Endothelial cell of umbilical vein (primary cell): ENCODE results near the gene FRRS1L. TPM values are rescaled to one million over a fixed set of nuclear protein-coding genes. Genes with fewer than 3 reads are reported as not detected.

Source experiments
- polyA plus RNA-seq, 4 experiments: library from polyadenylated mRNA; depleted of rRNA in 3 of 4; stranded (reverse) in 3 of 4; unstranded in 1 of 4; fragments of >200 nt; gene quantifications; 2 replicates each; pipeline versions ENCODE4 v1.2.1 to v1.2.3, GENCODE V29; 2011 to 2012; ENCODE audit warnings: missing spikeins in 1 of 4
- small RNA-seq: library from RNA; depleted of rRNA; stranded (forward); fragments of <200 nt; gene quantifications from one replicate; pipeline ENCODE3, GENCODE V24; 2012; ENCODE audit warnings: low replicate concordance, low read depth; ENCODE audit not compliant: insufficient read depth, insufficient read length
- total RNA-seq: library from RNA; stranded (reverse); gene quantifications from 2 replicates; pipeline ENCODE4 v1.2.3, GENCODE V29; 2021

FRRS1L gene
- total and polyA plus RNA-seq, 2 donors (not counting 3 experiments of a cell fraction or from before 2014, with no cell fraction given): not detected

Small RNA genes lying within 50 kb of the gene (small RNA-seq; reads per million reads assigned to genes)
- gene RNU6-984P: not detected

Other genes starting within 250 kb of the FRRS1L start
- gene ELP1, start 233.1 kb downstream of the FRRS1L start, total RNA-seq: 21.4 and 21.8 TPM in 2 replicates
- 10.4 and 12.6 TPM in 2 replicates for gene ELP1, start 233.1 kb downstream of the FRRS1L start, polyA plus RNA-seq
- 10.6 and 10.7 TPM in 2 replicates for gene ABITRAM, start 232.8 kb downstream of the FRRS1L start, total RNA-seq
- 8.2 and 8.8 TPM in 2 replicates for gene ABITRAM, start 232.8 kb downstream of the FRRS1L start, polyA plus RNA-seq
- gene CTNNAL1, start 153.8 kb downstream of the FRRS1L start, total RNA-seq: 72.0 and 76.2 TPM in 2 replicates
- gene CTNNAL1, start 153.8 kb downstream of the FRRS1L start, polyA plus RNA-seq: 20.1 and 29.5 TPM in 2 replicates
- 39.4 and 44.2 TPM in 2 replicates for gene TMEM245, start 47.3 kb downstream of the FRRS1L start, total RNA-seq
- 41.7 and 48.0 TPM in 2 replicates for gene TMEM245, start 47.3 kb downstream of the FRRS1L start, polyA plus RNA-seq
- gene EPB41L4B, start 153.8 kb upstream of the FRRS1L start, total RNA-seq: 0.15 and 0.23 TPM in 2 replicates
- gene EPB41L4B, start 153.8 kb upstream of the FRRS1L start, polyA plus RNA-seq: 0.10 and 0.11 TPM in 2 replicates